Erythroblast (primary cell): ENCODE data around the gene TMEM187.

Experiments
- GATA1 ChIP-seq: IDR thresholded peaks from 2 replicates; pipeline ENCODE4 v1.6.1; 2011; ENCODE audit warnings: low read depth, mild to moderate bottlenecking, control low read depth, low read length, moderate library complexity
- POLR2A ChIP-seq: IDR thresholded peaks from 2 replicates; pipeline ENCODE4 v1.6.1; 2011; ENCODE audit warnings: mild to moderate bottlenecking, low read length

DNA sequence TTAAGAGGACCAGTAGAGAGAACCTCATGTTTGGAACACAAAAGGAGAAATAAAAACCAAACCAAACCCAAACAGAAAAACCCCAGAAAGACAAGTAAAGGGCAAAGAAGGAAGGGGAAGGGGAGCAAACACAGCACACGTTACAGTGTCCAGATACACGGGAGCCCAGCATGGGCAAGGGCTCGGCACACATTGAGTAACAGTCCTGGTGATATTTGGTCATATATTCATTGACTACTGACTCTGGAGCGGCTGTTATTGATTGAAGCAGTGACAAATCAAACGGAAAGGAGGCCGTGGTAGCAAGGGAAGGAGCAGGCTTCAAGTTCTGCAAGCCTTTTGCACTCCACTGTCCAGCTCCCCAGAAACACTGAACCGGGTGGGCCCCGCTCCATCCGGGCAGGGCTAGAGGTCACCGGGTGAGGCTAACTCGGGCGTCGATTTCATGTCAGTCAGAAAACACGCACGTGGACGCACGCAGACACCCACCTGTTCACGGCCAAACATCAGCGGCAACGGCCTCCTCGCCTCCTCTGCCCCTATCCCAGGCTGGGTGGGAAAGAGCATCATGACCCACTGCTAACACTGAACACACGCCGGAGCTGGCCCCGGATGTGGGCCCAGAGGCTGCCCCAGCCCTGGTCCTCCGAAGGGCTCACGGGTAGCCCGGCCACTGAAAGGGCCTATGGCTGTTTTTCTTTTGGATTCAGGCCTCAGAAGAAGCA is 50.9 kb downstream of the TMEM187 start:
- TF ChIP-seq POLR2A (no peak), GATA1 (no peak)
